ENCODE results near the gene COL25A1. TPM values are rescaled to one million over a fixed set of nuclear protein-coding genes. Genes with fewer than 3 reads are reported as not detected.
"Not testable (repeated sequence)": the region's sequence is repeated elsewhere in the genome, so short reads cannot be mapped to it uniquely, and the experiment has no call there.

Gene COL25A1
- total RNA-seq, 1 donor from 2014 or later = 0.68 TPM

DNA sequence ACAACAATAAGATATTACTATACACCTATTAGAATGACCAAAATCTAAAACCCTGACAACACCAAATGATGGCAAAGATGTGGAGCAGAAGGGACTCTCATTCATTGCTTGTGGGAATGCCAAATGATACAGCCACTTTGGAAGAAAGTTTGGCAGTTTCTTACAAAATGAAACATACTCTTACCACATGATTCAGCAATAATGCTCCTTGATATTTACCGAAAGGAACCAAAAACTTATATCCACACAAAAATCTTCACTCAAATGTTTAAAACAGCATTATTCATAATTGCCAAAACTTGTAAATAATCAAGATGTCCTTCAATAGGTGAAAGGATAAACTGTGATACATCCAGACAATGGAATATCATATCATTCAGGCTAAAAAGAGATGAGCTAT is 180.9 kb downstream of the COL25A1 start:
- DNase-seq = no peak

GRCh38 chr4:109119852-109120251 is 182.6 kb downstream of the COL25A1 start:
- no peak for DNase-seq

GRCh38 chr4:109118635-109119034 is 183.8 kb downstream of the COL25A1 start:
- DNase-seq = no peak

DNA sequence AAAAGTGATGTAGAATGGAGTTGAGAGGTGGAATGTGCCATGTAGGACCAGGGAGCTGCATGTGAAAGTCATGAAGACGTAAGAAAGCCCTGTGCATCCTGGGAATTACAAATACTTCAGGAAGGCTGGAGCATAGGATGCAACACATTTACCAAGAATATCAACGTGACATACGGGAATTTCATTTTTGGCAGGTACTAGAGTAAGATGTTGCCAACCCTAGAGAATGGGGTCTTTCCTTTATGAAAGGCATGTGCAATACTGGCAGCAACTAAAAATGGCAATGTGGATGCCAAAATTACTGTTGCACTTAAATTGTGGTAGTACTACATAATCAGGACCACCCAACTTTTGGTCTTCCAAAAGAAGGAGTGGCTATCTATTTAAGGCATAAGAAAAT is 188.0 kb downstream of the COL25A1 start:
- no peak for DNase-seq

GRCh38 chr4:109113521-109113920 is 188.9 kb downstream of the COL25A1 start:
- DNase-seq = no peak

- DNase-seq = no peak
Measured at GRCh38 chr4:109111031-109111430, 191.4 kb downstream of the COL25A1 start.

- DNase-seq = not testable (repeated sequence)
Measured at GRCh38 chr4:109108215-109108614, 194.2 kb downstream of the COL25A1 start.

DNA sequence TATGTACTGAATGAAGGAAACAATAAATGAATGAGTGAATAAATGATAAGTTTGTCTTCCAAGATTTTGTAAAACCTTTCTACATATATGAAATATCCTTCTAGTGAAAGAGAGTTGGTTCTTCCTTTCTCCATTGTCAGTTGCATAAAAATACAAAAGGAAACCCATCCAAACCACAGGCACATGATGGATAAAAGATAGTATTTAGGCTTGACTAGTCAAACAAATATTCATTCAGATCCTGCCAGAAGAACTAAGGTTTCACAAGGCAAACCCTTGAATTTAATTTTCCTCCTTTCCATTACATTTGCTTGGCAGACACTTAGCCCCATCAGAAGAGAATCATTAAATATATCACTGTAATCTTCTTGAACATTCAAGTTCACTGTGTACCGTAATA is 208.4 kb downstream of the COL25A1 start:
- no peak for DNase-seq

DNA sequence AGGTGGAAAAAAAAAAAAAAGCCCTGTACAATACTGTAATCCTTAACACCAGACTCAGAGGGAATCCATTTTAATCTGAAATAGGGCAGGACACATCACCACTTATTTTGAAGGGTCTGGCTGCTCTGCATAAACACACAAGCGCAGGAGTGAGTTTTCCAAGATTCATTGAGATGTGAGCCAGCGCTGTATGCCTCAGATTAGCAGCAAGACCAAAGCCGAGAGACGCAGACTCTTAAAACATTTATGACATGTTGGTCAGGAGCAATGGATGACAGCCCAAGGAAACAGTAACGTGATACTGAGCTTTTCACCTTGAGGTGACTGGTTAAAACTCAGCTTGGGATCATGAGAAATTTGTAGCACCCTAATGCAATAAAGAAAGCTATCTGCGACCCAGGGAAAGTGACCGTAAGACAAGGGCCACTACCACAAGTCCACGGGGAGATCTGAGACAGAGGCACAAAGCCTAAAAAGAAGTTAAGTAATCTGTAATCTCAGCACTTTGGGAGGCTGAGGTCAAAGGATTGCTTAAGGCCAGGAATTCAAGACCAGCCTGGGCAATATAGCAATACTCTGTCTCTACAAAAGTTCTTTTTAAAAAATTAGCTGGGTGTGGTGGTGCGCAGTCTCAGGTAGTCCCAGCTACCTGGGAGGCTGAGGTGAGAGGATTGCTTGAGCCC is 210.6 kb downstream of the COL25A1 start:
- no peak for DNase-seq

DNA sequence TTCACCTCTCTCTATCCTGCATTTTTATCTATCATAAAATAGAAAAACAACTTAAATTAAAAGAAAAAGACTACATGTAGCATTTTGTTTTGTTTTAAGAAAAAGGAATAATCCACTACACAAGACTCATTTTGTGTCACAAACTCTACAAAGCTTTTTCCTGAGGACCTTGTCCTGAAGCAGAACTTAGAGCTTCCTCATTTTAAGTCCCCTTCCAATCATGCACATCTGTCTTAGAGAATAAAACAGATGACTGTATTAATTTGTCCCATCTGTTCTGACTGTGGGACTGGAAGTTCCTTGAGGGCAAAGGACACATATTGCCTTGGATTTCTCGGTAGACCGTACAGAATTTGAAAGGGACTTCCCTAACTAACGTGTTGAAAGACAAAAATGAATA is 218.5 kb downstream of the COL25A1 start:
- DNase-seq = no peak

DNA sequence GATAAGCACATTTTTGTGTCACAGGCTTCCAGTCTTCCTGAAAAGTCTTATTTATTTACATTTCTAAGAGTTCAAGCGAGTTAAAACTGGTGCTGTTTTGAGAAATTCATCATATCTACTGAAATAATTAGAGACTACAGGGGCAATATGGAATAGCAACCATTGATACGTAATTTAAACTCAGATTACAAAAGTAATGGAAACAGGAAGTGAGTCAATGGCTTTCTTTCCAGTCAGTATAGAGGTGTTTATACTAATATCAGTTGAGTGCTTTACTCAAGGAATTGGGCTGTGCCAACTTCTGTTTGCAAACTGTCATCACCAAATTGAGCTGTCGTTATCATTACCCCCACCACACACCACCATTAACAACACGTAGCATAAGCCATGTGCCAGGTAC is 222.7 kb downstream of the COL25A1 start:
- peak; percentile 78 for DNase-seq

DNA sequence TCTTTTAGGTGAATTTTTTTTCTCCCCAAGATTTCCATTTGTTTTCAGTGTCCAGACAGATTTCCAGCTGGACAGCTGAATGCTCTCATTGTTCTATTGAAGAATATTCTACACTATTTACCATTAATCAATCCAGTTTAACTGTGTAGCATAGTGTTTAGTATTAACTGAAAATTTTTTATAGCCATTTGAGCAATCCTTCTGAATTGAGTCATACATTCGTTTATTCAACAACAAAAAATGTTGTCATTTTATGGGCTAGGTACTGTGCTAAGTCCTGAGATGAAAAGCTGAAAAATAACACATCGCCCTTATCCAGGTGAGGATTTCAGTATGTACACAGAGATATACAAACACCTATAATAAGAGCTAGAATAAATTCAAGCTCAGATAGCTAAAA is 223.3 kb downstream of the COL25A1 start:
- peak; percentile 1 for DNase-seq

- peak; percentile 16 for DNase-seq
Measured at GRCh38 chr4:109078724-109079123, 223.7 kb downstream of the COL25A1 start.

DNA sequence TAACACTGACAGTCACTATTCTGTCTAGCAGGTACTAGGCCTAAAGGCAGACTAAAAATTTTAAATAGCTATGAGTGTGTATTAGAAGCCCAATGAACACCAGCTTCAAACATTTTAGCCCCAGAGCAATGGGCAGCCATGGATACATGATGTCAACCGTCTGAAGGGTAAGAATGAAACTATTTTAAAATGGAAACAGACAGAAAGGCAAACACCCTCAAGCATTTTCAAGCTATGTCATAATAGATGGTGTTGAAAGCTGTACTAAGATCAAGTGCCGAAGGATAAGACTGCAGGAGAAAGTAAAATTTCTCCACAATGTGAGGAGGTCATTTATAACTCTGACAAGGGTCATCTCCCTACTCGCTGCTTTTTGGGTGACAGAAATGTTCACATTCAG is 225.0 kb downstream of the COL25A1 start:
- DNase-seq = no peak

GRCh38 chr4:109076709-109077108 is 225.7 kb downstream of the COL25A1 start:
- DNase-seq = peak; percentile 3

- no peak for DNase-seq
Measured at GRCh38 chr4:109075621-109076020, 226.8 kb downstream of the COL25A1 start.

GRCh38 chr4:109072595-109072994 is 229.9 kb downstream of the COL25A1 start:
- DNase-seq = no peak

GRCh38 chr4:109070677-109071076 is 231.8 kb downstream of the COL25A1 start:
- DNase-seq = not testable (repeated sequence)

DNA sequence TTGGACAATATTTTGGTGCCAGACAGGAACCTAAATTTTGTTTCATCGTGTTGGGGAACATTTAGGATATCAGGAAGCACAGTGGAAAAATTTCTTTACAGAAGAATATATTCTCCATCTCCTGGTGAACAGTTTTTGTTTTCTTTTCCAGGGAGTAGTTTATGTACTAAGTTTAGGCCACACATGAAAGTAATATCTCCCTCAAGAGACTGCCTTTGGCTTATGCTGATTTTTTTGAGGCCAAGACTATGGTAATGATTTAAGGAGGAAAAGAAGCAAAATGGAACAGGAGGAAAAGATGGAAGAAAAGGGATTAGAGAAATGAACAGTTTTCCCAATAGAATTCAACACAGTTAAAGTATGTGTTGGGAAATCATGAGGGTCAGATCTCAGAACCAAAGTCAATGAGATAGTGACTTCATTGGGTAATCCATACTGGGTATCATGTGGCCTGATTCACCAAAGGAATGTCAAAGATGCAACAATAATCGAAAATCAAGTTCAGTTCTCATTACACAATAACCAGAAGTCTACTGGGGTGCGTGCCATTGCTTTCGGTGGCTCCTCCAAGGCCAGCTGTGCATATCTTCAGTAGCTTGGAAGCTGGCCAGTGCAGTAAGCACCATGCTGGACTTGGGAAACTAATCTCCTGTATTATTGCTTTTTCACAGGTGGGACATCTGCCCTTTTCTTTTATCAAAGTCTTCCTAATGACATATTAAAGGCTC is 234.8 kb downstream of the COL25A1 start:
- DNase-seq = peak; percentile 9

DNA sequence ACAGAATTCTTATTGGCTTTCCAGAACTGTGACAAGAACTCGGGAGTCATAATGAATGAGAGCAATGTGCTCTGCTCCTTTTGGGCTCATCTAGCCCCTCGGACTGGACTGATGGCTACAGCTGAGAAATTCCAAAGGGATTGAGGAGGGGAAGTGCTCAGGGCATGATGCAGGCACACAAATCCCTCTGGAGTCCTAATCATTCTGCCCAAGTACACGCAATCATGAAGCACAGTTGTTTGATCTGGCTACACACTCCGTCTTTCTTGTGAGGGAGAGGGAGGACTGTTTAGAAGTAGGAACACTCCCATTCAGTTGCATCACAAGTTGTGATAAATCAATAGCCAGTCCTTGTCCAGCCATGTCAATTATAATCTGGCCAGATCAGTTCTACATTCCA is 237.5 kb downstream of the COL25A1 start:
- DNase-seq = no peak

DNA sequence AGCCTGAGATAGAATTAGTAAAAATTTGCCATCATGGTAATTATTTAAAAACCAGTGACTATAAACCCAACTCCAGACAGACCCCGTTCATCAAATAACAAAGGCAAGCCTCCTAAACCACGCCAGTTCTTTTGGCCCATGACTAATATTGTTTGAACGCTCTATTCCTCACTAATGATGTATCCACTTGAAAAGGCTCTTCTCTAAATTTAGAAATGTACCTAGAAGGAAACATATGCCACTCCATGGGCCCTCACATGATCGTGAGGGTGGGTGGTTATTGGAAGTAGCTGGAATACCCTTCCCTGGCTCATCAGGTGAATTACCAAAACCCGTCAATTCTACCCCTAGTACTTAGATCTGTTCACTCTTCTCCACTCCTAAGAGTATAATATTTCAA is 249.2 kb downstream of the COL25A1 start:
- no peak for DNase-seq

GRCh38 chr4:109052821-109053220 is 249.6 kb downstream of the COL25A1 start:
- DNase-seq = no peak

DNA sequence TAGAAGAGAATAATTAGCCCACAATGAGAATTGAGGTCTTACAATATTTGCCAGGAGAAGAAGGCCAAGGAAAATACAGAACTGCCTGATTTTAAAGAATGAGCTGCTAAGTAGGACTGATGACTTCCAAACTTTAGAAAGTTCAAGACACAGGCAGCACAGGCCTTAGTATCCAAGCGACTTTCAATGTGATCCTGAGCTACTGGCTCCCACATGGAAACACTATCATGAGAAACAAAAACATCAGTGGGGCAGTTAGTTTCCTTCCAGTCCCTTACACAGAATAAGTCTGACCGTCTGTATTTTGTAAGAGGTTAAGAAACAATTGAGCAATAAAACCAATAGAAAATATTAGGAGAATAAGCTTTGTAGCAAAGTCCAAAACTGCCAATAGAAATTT is 251.4 kb downstream of the COL25A1 start:
- DNase-seq = no peak

GRCh38 chr4:109049926-109050325 is 252.5 kb downstream of the COL25A1 start:
- no peak for DNase-seq
